ENCODE data around the gene ARF1.

DNA sequence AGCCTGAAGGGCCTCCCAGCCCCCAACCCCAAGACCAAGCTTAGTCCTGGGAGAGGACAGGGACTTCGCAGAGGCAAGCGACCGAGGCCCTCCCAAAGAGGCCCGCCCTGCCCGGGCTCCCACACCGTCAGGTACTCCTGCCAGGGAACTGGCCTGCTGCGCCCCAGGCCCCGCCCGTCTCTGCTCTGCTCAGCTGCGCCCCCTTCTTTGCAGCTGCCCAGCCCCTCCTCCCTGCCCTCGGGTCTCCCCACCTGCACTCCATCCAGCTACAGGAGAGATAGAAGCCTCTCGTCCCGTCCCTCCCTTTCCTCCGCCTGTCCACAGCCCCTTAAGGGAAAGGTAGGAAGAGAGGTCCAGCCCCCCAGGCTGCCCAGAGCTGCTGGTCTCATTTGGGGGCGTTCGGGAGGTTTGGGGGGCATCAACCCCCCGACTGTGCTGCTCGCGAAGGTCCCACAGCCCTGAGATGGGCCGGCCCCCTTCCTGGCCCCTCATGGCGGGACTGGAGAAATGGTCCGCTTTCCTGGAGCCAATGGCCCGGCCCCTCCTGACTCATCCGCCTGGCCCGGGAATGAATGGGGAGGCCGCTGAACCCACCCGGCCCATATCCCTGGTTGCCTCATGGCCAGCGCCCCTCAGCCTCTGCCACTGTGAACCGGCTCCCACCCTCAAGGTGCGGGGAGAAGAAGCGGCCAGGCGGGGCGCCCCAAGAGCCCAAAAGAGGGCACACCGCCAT, 21.9 kb upstream of the ARF1 start:
- TF ChIP-seq ZNF652 (CRISPR knock-in tag; IDR thresholded peaks at IDR 0.05; ENCODE audit: borderline replicate concordance, low read depth) (no peak), HOXD1 (CRISPR knock-in tag; IDR thresholded peaks at IDR 0.05) (no peak)
